Subcutaneous adipose tissue (tissue), 4 donors: Measurements from ENCODE around the gene GFOD1. TPM values are rescaled to one million over a fixed set of nuclear protein-coding genes. Genes with fewer than 3 reads are reported as not detected.

Experiments used
- CTCF ChIP-seq: fragments of 450-650 bp; IDR thresholded peaks from one replicate; pipeline ENCODE4 v1.5.1; 2016; ENCODE audit warnings: low read depth, mild to moderate bottlenecking, control low read depth, antibody characterized with exemption, moderate library complexity
- total RNA-seq, 4 donors: library from RNA; depleted of rRNA; stranded (reverse); fragments of >200 nt; gene quantifications; one replicate each; pipeline ENCODE4 v1.1.0, GENCODE V29; 2016

GFOD1 gene
- total RNA-seq, 4 donors from 2014 or later, result 26.2 to 68.9 (median 29.1) TPM

DNA sequence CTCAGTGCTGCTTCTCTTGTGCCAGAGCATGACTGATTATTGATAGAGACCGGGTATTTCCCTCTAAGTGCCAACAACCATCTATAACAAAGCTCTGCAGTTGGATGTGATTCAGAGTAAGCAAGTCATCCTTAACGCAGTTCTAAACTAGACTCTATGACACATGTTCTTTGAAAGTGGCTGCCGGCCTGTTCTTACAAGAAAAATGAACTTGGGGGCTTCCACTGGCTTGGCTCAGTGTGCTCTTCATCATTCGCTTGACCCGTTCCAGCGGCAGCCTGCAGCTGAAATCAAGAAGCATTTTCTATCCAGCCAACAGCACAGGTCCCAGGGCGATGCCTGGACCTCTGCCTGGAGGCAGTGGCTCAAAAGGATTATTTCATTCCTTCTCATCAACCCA is 29.8 kb downstream of the GFOD1 start:
- TF ChIP-seq CTCF, result no peak

DNA sequence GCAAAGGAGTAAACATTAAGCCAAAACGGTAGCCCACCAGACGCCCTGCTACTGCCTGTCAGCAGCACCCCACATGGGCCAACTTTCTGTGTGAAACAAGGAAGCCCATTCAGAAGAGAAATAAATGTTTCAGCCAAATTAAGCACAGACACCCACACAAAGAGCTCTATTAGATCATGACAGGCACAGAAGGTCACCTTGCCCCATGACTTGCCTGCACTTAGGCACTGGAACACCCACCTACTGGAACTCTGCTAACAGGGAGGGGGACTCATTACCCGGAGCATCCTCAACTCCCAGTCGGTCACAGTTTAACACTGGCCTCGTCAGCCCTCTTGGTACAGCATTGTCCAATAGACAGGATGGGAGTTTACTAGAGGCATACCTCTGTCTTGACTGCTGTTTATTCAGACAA is 31.8 kb downstream of the GFOD1 start:
- no peak for TF ChIP-seq CTCF

DNA sequence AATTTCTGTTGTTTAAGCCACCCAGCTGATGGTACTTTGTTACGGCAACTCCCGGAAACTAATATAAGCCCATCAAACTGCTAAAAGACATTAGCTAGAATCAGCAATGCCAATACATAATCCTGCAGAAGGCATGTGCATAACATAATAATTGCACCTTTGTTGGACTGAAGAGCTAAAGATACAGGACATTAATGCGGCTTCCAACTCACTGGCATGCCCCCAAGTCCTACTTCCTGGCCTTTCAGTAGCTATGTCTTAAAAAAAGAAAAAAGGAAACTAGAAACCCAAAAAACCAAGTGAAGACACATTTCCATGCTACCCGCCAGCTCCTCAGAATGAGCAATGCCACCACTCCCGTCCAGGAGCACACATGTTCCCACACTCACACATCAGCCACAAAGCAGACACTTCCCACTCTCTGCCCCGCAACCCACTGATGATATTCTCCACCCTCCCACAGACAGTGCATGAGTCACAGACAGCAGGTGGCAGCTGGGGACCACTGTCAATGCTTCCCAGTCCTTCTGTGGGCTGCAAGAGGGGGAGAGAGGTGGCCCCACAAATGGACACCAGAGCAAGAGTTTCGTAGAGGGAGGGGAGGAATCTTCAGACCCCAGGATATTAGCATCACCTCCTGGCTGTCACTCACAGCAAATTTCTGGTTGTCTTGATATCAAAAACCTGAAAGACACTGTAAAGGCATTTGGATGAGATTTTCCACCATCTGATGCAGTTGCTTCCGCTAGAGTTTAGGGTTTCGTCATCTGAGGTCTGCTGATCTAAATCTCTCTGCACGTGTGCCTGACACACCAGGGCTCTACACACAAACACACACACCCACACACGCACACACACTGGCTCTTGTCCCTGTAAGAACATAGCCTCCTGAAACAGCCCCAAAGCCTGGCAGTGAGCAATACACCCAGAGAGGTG is 32.8 kb downstream of the GFOD1 start:
- no peak for TF ChIP-seq CTCF

- no peak for TF ChIP-seq CTCF
Observed at GRCh38 chr6:13453771-13454251, 33.6 kb downstream of the GFOD1 start.

- no peak for TF ChIP-seq CTCF
Observed at GRCh38 chr6:13453153-13453552, 34.2 kb downstream of the GFOD1 start.

- TF ChIP-seq CTCF, result no peak
Observed at GRCh38 chr6:13452346-13453117, 34.9 kb downstream of the GFOD1 start.

DNA sequence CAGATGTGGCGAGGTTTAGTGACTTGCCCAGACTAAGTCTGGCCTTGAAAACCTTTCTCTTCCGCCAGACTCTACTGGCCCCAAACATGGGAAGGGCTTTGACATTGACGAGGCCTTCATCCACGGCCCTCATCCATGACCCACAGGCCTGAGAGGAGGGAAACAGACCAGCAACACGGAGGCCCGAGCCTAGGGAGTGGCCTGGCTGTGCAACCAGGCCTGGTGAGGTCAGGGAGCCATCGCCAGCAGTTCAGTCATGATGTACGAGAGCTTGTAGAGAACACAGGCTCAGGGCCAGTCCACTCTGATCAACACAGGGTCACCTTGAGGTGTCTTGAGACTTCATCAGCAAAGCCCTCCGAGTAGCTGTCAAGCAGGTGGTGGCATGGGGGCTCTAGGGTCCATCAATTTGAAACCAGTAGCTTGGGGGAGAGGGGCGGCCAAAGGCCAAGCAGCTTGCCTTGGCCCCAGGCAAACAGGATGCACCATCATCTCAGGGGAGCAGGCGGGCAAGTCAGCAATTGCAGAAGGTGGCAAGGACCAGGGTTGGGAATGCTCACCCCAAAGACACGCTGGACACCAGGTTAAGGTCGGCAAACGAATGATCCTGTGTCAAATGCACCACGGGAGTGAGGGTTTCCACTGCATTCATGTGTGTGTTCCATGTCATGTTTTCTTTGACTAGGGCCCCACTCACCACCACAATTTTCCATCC is 36.1 kb downstream of the GFOD1 start:
- TF ChIP-seq CTCF, result no peak
